Glomerular endothelial cell (primary cell): Measurements from ENCODE around the gene SCLT1. TPM values are rescaled to one million over a fixed set of nuclear protein-coding genes. Genes with fewer than 3 reads are reported as not detected.

ENCODE experiments used
- DNase-seq: peaks from one replicate; pipeline ENCODE4 v3.0.0-alpha.2; 2011; ENCODE audit warnings: low read depth, low spot score; ENCODE audit errors: extremely low read depth
- total RNA-seq: library from RNA; depleted of rRNA; stranded (reverse); fragments of >200 nt; gene quantifications from 2 replicates; pipeline ENCODE4 v1.2.3, GENCODE V29; 2015

Gene SCLT1
- total RNA-seq, 1 donor from 2014 or later: 12.3 TPM

- DNase-seq: no peak
Observed at GRCh38 chr4:128973384-128973783, 120.0 kb downstream of the SCLT1 start.

- DNase-seq: no peak
Observed at GRCh38 chr4:128961405-128961804, 131.9 kb downstream of the SCLT1 start.

GRCh38 chr4:128958194-128958593 lies 135.1 kb downstream of the SCLT1 start:
- DNase-seq: no peak

- no peak for DNase-seq
Observed at GRCh38 chr4:128957459-128957858, 135.9 kb downstream of the SCLT1 start.

- peak; percentile 18 for DNase-seq
Observed at GRCh38 chr4:128955751-128956150, 137.6 kb downstream of the SCLT1 start.

GRCh38 chr4:128954941-128955340 lies 138.4 kb downstream of the SCLT1 start:
- no peak for DNase-seq

GRCh38 chr4:128951316-128951715 lies 142.0 kb downstream of the SCLT1 start:
- DNase-seq: no peak

- DNase-seq: no peak
Observed at GRCh38 chr4:128950796-128951195, 142.5 kb downstream of the SCLT1 start.

- DNase-seq: no peak
Observed at GRCh38 chr4:128946916-128947315, 146.4 kb downstream of the SCLT1 start.

- no peak for DNase-seq
Observed at GRCh38 chr4:128942607-128943006, 150.7 kb downstream of the SCLT1 start.

GRCh38 chr4:128940971-128941370 lies 152.4 kb downstream of the SCLT1 start:
- no peak for DNase-seq

GRCh38 chr4:128930051-128930450 lies 163.3 kb downstream of the SCLT1 start:
- no peak for DNase-seq

- DNase-seq: no peak
Observed at GRCh38 chr4:128924951-128925350, 168.4 kb downstream of the SCLT1 start.

GRCh38 chr4:128921954-128922353 lies 171.4 kb downstream of the SCLT1 start:
- no peak for DNase-seq

GRCh38 chr4:128917781-128918180 lies 175.6 kb downstream of the SCLT1 start:
- no peak for DNase-seq

GRCh38 chr4:128916832-128917231 lies 176.5 kb downstream of the SCLT1 start:
- no peak for DNase-seq

GRCh38 chr4:128915544-128915943 lies 177.8 kb downstream of the SCLT1 start:
- no peak for DNase-seq

- no peak for DNase-seq
Observed at GRCh38 chr4:128913228-128913627, 180.1 kb downstream of the SCLT1 start.

GRCh38 chr4:128908735-128909134 lies 184.6 kb downstream of the SCLT1 start:
- no peak for DNase-seq

- no peak for DNase-seq
Observed at GRCh38 chr4:128907981-128908380, 185.4 kb downstream of the SCLT1 start.

GRCh38 chr4:128906581-128906980 lies 186.8 kb downstream of the SCLT1 start:
- no peak for DNase-seq

GRCh38 chr4:128904821-128905220 lies 188.5 kb downstream of the SCLT1 start:
- DNase-seq: no peak

- DNase-seq: no peak
Observed at GRCh38 chr4:128880662-128881061, 212.7 kb downstream of the SCLT1 start.

GRCh38 chr4:128879971-128880370 lies 213.4 kb downstream of the SCLT1 start:
- DNase-seq: no peak
